Measurements from ENCODE around the gene PTCD2. TPM values are rescaled to one million over a fixed set of nuclear protein-coding genes. Genes with fewer than 3 reads are reported as not detected.

The PTCD2 gene
- total RNA-seq, 4 donors from 2014 or later, result 6.7 to 13.2 (median 9.5) TPM

- intact Hi-C loops (cut with DNase I; ENCODE audit: low total_unique reads), result no loop called here
- no peak for ATAC-seq
- in situ Hi-C loops (cut with MboI; ENCODE audit: low sequenced_read_pairs in 4 of 4), result loop anchor here in 3 of 4 donors (5.0 to 25.0 kb wide), 3 partner anchors 168 to 478 kb away; partner anchors contain the start of gene TNPO1 (in 2 of the 3)
- H3K27me3 ChIP-seq, result no peaks in the 10 kb centered on the region
- H3K36me3 ChIP-seq, result peaks cover 0 to 20% of the 10 kb centered on the region in 2 donors
- H3K9me3 ChIP-seq, result no peaks in the 10 kb centered on the region
- no peaks in the 10 kb centered on the region for H3K4me1 ChIP-seq
- H3K27ac ChIP-seq, result no peak overlapping the region
- TF ChIP-seq CTCF (IDR thresholded peaks at IDR 0.05 in 4 of 5, conservative IDR thresholded peaks at IDR 0.05 in 1 of 5) (no peak), POLR2A (IDR thresholded peaks at IDR 0.05) (no peak)
- no peak for DNase-seq
- no peak overlapping the region for H3K4me3 ChIP-seq
These were observed 38.8 kb downstream of the PTCD2 start for GRCh38 chr5:72358925-72359324.

- Histone ChIP-seq H3K4me1 (no peaks in the 10 kb centered on the region), H3K9me3 (no peaks in the 10 kb centered on the region), H3K27ac (no peak overlapping the region), H3K27me3 (no peaks in the 10 kb centered on the region), H3K36me3 (peaks cover 0 to 20% of the 10 kb centered on the region in 2 donors), H3K4me3 (no peak overlapping the region)
- no peak for TF ChIP-seq POLR2A (IDR thresholded peaks at IDR 0.05)
- no peak for TF ChIP-seq CTCF (IDR thresholded peaks at IDR 0.05 in 4 of 5, conservative IDR thresholded peaks at IDR 0.05 in 1 of 5)
- intact Hi-C loops (cut with DNase I; ENCODE audit: low total_unique reads), result no loop called here
- in situ Hi-C loops (cut with MboI; ENCODE audit: low sequenced_read_pairs in 4 of 4), result loop anchor here in 3 of 4 donors (5.0 to 25.0 kb wide), 3 partner anchors 167 to 477 kb away; partner anchors contain the start of gene TNPO1 (in 2 of the 3)
- ATAC-seq (no peak), DNase-seq (no peak)
These were observed 39.7 kb downstream of the PTCD2 start for GRCh38 chr5:72359886-72360285.

- DNase-seq, result no peak
- intact Hi-C loops (cut with DNase I; ENCODE audit: low total_unique reads), result no loop called here
- H3K4me3 ChIP-seq, result no peak overlapping the region
- H3K9me3 ChIP-seq, result no peaks in the 10 kb centered on the region
- ATAC-seq, result no peak
- in situ Hi-C loops (cut with MboI; ENCODE audit: low sequenced_read_pairs in 4 of 4), result loop anchor here in 3 of 4 donors (25.0 kb wide), 2 partner anchors 449 to 474 kb away; partner anchors contain the start of gene TNPO1 (in 2 of the 3)
- peaks cover 0 to 18% of the 10 kb centered on the region in 2 donors for H3K36me3 ChIP-seq
- H3K27me3 ChIP-seq, result no peaks in the 10 kb centered on the region
- H3K4me1 ChIP-seq, result peaks cover 7 to 9% of the 10 kb centered on the region in 2 donors
- TF ChIP-seq CTCF (IDR thresholded peaks at IDR 0.05 in 4 of 5, conservative IDR thresholded peaks at IDR 0.05 in 1 of 5), result no peak
- TF ChIP-seq POLR2A (IDR thresholded peaks at IDR 0.05), result no peak
- H3K27ac ChIP-seq, result no peak overlapping the region
These were observed 43.1 kb downstream of the PTCD2 start for GRCh38 chr5:72363166-72363802.

GRCh38 chr5:72364171-72364570, 44.0 kb downstream of the PTCD2 start:
- intact Hi-C loops (cut with DNase I; ENCODE audit: low total_unique reads), result no loop called here
- Histone ChIP-seq H3K4me3 (no peak overlapping the region), H3K9me3 (no peaks in the 10 kb centered on the region), H3K36me3 (peaks cover 0 to 13% of the 10 kb centered on the region in 2 donors), H3K27me3 (no peaks in the 10 kb centered on the region), H3K4me1 (peaks cover 7 to 9% of the 10 kb centered on the region in 2 donors), H3K27ac (no peak overlapping the region)
- ATAC-seq (no peak), DNase-seq (no peak)
- TF ChIP-seq POLR2A (IDR thresholded peaks at IDR 0.05) (no peak), CTCF (IDR thresholded peaks at IDR 0.05 in 4 of 5, conservative IDR thresholded peaks at IDR 0.05 in 1 of 5) (no peak)
- in situ Hi-C loops (cut with MboI; ENCODE audit: low sequenced_read_pairs in 4 of 4), result loop anchor here in 3 of 4 donors (25.0 kb wide), 2 partner anchors 448 to 473 kb away; partner anchors contain the start of gene TNPO1 (in 2 of the 3)
